Measurements from ENCODE around the gene TCN2. TPM values are rescaled to one million over a fixed set of nuclear protein-coding genes. Genes with fewer than 3 reads are reported as not detected.

TCN2 gene
- total RNA-seq, 1 experiment from 2014 or later = 2.2 TPM

GRCh38 chr22:30654361-30654760 lies 47.4 kb downstream of the TCN2 start (continued):
- no peak for TF ChIP-seq ZBTB33 (IDR thresholded peaks at IDR 0.05; ENCODE audit: extremely low read depth, insufficient replicate concordance, low read length)
- no peak for TF ChIP-seq FOSL1 (IDR thresholded peaks at IDR 0.05; ENCODE audit: low read depth)

- H3K9me2 ChIP-seq (ENCODE audit: insufficient read depth) = no peaks in the 10 kb centered on the region
- DNase-seq (ENCODE audit: low read depth, low spot score) (no peak), ATAC-seq (no peak)
- no TSS peak for BruUV-seq (replicated peaks)
- H4K20me1 ChIP-seq (ENCODE audit: insufficient read depth) = no peaks in the 10 kb centered on the region
- no peak overlapping the region for H2AFZ ChIP-seq (ENCODE audit: low read depth, low read length, poor library complexity, severe bottlenecking)
- H3K79me2 ChIP-seq (ENCODE audit: insufficient read depth, low read length) = no peaks in the 10 kb centered on the region
- H3K4me3 ChIP-seq (replicated peaks in 1 of 2; ENCODE audit: low read depth in 1 of 2, low read length in 2 of 2) = no peak overlapping the region
- TF ChIP-seq POLR2A (IDR thresholded peaks at IDR 0.05; ENCODE audit: borderline replicate concordance, extremely low read depth, insufficient read depth, insufficient read length) = no peak
- TF ChIP-seq SP1 (IDR thresholded peaks at IDR 0.05; ENCODE audit: low read depth) = no peak
- TF ChIP-seq FOSL1 (IDR thresholded peaks at IDR 0.05; ENCODE audit: low read depth) = no peak
- intact Hi-C loops (cut with micrococcal nuclease) = no loop called here
- no peaks in the 10 kb centered on the region for H3K36me3 ChIP-seq (ENCODE audit: control insufficient read depth in 1 of 2, insufficient read depth in 2 of 2, low read length in 2 of 2)
- CTCF ChIA-PET = interaction anchor here (0.8 kb wide), 1 partner anchor 20 kb away, joined by 3 read pairs; the partner anchor contains the start of gene SLC35E4
- H3K9me3 ChIP-seq (ENCODE audit: control insufficient read depth in 1 of 2, insufficient read depth in 1 of 2, low read depth in 1 of 2, low read length in 2 of 2) = no peaks in the 10 kb centered on the region
- POLR2A ChIA-PET = interaction anchor here (0.6 kb wide), 1 partner anchor 14 kb away, joined by 3 read pairs; no protein-coding TSS in a partner anchor
- peaks cover 1 to 10% of the 10 kb centered on the region in 2 experiments; a peak in 3 of 4 replicates for H3K4me1 ChIP-seq (ENCODE audit: control insufficient read depth in 1 of 2, insufficient read depth in 2 of 2, low read length in 2 of 2)
- no peaks in the 10 kb centered on the region for H3K27me3 ChIP-seq (ENCODE audit: insufficient read depth, low read length)
- H3K27ac ChIP-seq (ENCODE audit: low read depth, low read length) = no peak overlapping the region
- RAD21 ChIA-PET (ENCODE audit: low non-redundant PET in 1 of 2, low total read pairs in 2 of 2, uncharacterized antibody in 2 of 2, unreplicated experiment in 2 of 2) = no interaction called here
- H3K9ac ChIP-seq (ENCODE audit: low read length) = no peak overlapping the region
- no peak overlapping the region for H3K4me2 ChIP-seq (ENCODE audit: low read length)
Observed at GRCh38 chr22:30655532-30655931, 48.6 kb downstream of the TCN2 start.

GRCh38 chr22:30662040-30662439 lies 55.1 kb downstream of the TCN2 start:
- CTCF ChIA-PET = interaction anchor here (0.7 kb wide), 1 partner anchor 12 kb away, joined by 3 read pairs; no protein-coding TSS in a partner anchor
- no peaks in the 10 kb centered on the region for H3K9me2 ChIP-seq (ENCODE audit: insufficient read depth)
- POLR2A ChIA-PET = no interaction called here
- DNase-seq (ENCODE audit: low read depth, low spot score) (no peak), ATAC-seq (no peak)
- BruUV-seq (replicated peaks) = no TSS peak
- H3K79me2 ChIP-seq (ENCODE audit: insufficient read depth, low read length) = no peaks in the 10 kb centered on the region
- no peak overlapping the region for H3K9ac ChIP-seq (ENCODE audit: low read length)
- no peaks in the 10 kb centered on the region for H3K27me3 ChIP-seq (ENCODE audit: insufficient read depth, low read length)
- no peak for TF ChIP-seq CBX3 (IDR thresholded peaks at IDR 0.05; ENCODE audit: low read depth)
- TF ChIP-seq YY1 (IDR thresholded peaks at IDR 0.05; ENCODE audit: extremely low read depth, insufficient replicate concordance, low read depth, low read length) = no peak
- no peak for TF ChIP-seq ZBTB33 (IDR thresholded peaks at IDR 0.05; ENCODE audit: extremely low read depth, insufficient replicate concordance, low read length)
- TF ChIP-seq JUND (IDR thresholded peaks at IDR 0.05) = no peak
- TF ChIP-seq FOSL1 (IDR thresholded peaks at IDR 0.05; ENCODE audit: low read depth) = no peak
- no peak for TF ChIP-seq POLR2A (IDR thresholded peaks at IDR 0.05; ENCODE audit: borderline replicate concordance, extremely low read depth, insufficient read depth, insufficient read length)
- no peak for TF ChIP-seq ATF3 (IDR thresholded peaks at IDR 0.05)
- TF ChIP-seq CTCF (IDR thresholded peaks at IDR 0.05 in 2 of 3, conservative IDR thresholded peaks at IDR 0.05 in 1 of 3; ENCODE audit: borderline replicate concordance in 1 of 3, insufficient read depth in 1 of 3, low read depth in 2 of 3, low read length in 2 of 3) = no peak
- H3K4me1 ChIP-seq (ENCODE audit: control insufficient read depth in 1 of 2, insufficient read depth in 2 of 2, low read length in 2 of 2) = peaks cover 5 to 6% of the 10 kb centered on the region in 2 experiments; a peak in 3 of 4 replicates
- H3K4me2 ChIP-seq (ENCODE audit: low read length) = no peak overlapping the region
- H3K9me3 ChIP-seq (ENCODE audit: control insufficient read depth in 1 of 2, insufficient read depth in 1 of 2, low read depth in 1 of 2, low read length in 2 of 2) = no peaks in the 10 kb centered on the region
- intact Hi-C loops (cut with micrococcal nuclease) = no loop called here
- peaks cover 0 to 4% of the 10 kb centered on the region in 2 experiments; a peak in 2 of 4 replicates for H3K36me3 ChIP-seq (ENCODE audit: control insufficient read depth in 1 of 2, insufficient read depth in 2 of 2, low read length in 2 of 2)
- no peak overlapping the region for H3K27ac ChIP-seq (ENCODE audit: low read depth, low read length)
- RAD21 ChIA-PET (ENCODE audit: low non-redundant PET in 1 of 2, low total read pairs in 2 of 2, uncharacterized antibody in 2 of 2, unreplicated experiment in 2 of 2) = no interaction called here
- no peak overlapping the region for H3K4me3 ChIP-seq (replicated peaks in 1 of 2; ENCODE audit: low read depth in 1 of 2, low read length in 2 of 2)
- H4K20me1 ChIP-seq (ENCODE audit: insufficient read depth) = no peaks in the 10 kb centered on the region
- H2AFZ ChIP-seq (ENCODE audit: low read depth, low read length, poor library complexity, severe bottlenecking) = no peak overlapping the region

All from HCT116 (cell line).